HG02759 (cell line): Measurements from ENCODE around the gene FETUB.

Experiments
- ATAC-seq: cut with Tn5 transposase; IDR thresholded peaks from one replicate; pipeline ENCODE4 v1.9.1; 2021; ENCODE audit warnings: mild to moderate bottlenecking, moderate library complexity; ENCODE audit not compliant: unreplicated experiment

FETUB gene

DNA sequence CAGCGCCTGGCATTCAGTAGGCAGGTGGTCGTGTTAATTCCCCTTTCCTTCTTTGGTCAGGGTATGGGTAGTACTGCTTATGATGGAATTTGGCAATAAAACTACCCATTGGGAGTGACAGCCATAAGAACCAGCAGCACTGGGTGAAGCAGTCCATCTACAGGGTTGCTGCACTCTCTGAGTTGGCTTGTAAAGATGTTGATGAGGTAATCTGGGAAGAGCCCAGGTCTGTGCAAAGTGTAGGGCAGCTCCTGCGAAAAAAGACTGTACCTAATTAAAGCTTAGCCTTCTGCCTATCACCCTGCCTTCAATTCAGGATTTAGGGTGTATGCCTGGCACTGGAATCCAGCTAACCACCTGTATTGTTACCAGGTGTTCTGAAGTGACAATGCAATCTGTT, 4.7 kb upstream of the FETUB start:
- no peak for ATAC-seq

DNA sequence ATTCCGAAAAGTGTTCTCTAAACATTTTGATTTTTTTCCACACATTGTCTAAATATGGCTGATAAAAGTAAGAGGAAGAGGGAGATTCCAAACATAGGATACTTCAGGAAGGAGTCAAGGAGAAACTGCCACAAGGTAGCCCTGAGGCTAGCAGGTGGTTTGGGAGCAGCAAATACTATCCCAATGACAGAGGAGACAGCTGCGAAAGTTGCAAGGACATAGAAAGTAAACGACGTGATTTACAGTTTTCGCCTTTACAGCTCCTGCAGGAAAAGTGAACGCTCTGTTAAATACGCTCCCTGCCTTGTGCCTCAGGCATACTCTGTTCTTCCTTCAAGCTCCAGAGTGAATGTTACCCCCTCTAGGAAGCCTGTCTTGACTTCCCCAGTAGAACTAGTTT, 3.7 kb upstream of the FETUB start:
- no peak for ATAC-seq

DNA sequence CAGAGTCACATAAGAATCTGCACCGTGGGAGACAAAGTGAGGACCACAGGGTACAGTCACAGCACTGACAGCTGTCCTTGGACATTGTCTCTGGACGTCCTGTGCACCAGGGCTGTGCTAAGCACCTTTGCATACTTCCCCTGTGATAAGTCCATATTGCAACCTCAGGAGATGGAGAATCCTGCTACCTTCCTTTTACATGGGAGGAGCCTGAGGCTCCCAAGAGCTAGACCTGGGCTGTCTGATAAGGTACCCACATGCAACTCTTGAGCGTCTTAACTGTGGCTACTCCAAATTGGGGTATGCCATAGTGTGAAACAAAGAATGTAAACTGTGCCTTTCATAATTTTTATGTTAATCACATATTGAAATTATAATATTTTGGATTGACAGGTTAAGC, 2.5 kb upstream of the FETUB start:
- ATAC-seq: no peak

DNA sequence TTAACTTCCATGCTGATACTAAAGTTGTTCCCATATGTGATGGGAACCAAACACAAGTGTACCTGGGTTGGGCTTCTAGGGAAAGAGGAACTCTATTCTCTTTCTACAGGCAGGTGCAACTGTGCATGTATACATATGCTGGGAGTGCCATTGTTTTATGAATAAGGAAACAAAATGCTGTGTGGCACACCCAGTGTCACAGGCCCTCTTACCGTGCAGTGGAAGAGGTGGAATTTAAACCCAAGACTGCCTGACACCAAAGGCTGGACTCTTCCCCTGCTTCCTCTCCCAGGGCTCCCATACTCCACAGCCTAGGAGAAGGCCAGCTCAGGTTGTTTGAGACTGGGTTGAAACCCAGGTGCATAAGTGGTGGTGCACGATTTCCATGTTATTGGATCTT, 1.9 kb upstream of the FETUB start:
- ATAC-seq: no peak

DNA sequence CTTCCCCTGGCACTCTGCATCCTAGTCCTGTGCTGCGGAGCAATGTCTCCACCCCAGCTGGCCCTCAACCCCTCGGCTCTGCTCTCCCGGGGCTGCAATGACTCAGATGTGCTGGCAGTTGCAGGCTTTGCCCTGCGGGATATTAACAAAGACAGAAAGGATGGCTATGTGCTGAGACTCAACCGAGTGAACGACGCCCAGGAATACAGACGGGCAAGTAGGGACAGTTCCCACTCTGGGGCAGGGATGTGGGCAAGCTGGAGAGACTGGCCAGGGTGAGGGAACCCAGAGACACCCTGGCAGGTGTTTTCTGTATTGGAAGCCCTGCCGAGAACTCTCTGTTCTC, 247 bp downstream of the FETUB start:
- no peak for ATAC-seq

DNA sequence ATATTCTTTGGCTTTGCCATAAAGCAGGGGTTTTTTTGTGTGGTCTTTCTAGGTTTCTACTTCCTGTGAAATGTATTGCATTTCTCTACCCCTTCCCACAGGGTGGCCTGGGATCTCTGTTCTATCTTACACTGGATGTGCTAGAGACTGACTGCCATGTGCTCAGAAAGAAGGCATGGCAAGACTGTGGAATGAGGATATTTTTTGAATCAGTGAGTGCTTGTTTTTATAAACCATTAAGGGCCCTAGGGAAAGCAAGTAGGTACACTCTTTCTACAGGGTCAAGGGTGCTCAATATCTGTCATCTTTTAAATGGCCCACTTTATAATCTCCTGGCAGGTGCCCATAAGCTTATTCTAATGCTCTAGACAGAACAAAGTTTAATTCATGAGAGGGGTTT, 730 bp downstream of the FETUB start:
- no peak for ATAC-seq

DNA sequence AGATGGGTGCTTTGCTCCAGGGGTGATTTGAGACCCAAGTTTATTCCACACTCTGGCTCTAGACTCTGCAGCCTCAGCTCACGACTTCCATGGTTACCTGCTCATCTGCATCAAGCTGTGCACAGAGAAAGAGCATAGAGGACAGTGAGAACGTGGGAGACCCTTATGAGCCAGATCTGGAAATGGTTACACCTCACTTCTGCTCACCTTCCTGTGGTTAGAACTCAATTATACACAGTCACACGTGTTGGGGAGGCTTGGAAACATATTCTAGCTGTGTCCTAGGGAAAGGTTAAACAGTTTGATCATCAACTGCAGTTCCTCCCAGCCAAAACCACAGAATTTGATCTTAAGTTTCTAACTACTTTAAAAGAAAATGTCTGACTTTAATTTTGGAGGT, 1.8 kb downstream of the FETUB start:
- ATAC-seq: no peak

DNA sequence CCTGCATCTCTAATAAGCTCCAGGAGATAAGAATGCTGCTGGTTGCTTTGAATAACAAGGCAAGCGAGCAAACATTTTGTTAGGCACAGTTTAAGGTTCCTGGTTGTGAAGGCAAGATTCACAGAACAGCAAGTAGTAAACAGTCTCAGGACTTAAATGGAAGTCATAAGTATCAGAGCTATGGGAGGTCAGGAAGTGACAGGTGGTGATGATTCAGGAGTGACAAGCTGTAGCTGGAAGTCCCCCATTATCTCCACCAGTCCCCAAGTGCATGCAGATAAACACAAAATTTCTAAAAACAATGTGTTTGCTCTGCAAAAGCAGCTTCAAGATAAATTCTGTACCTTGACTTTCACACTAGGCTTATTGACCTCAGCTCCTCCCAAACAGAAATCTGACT, 3.3 kb downstream of the FETUB start:
- no peak for ATAC-seq

DNA sequence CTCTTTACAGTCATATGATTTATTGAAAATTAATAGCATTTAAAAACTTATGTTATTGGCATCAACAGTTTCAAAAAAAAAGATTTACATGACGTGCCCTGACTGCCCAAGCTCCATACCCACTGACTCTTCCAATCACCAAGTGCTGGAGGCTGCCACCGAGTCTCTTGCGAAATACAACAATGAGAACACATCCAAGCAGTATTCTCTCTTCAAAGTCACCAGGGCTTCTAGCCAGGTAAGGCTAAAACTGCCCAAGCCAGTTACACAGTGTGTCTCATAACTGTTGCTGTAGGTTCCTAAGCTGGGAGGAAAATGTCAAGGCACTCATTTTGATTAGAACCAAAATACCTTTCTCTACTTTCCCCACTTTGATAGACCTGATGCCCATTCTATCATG, 4.5 kb downstream of the FETUB start:
- no peak for ATAC-seq

DNA sequence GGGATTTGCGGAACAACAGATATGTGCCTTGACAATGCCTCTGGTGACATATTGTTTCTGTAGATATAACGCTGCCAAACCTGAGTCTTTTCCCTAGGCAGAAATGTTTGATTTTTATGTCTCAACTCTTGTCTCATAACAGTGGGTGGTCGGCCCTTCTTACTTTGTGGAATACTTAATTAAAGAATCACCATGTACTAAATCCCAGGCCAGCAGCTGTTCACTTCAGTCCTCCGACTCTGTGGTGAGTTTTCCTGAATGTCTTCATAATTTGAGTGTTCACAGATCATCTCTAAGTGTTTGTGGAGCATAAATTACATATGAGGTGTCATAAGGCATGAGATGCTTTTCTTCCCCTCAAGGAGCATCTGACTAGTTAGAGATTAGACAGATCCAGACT, 5.9 kb downstream of the FETUB start:
- no peak for ATAC-seq

DNA sequence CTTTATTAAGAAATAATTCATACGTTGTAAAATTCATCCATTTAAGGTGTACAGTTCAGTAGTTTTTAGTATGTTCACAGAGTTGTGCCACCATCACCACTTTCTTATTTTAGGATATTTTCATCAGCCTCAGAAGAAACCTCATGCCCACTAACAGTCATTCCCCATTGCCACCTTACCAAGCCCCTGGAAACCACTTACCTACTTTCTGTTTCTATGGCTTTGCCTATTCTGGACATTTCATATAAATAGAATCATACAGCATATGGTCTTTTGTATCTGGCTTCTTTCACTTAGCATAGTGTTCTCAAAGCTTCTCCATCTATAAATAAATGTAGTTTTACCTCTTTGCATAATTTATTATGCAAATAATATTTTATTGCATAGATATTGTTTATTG, 6.6 kb downstream of the FETUB start:
- no peak for ATAC-seq

DNA sequence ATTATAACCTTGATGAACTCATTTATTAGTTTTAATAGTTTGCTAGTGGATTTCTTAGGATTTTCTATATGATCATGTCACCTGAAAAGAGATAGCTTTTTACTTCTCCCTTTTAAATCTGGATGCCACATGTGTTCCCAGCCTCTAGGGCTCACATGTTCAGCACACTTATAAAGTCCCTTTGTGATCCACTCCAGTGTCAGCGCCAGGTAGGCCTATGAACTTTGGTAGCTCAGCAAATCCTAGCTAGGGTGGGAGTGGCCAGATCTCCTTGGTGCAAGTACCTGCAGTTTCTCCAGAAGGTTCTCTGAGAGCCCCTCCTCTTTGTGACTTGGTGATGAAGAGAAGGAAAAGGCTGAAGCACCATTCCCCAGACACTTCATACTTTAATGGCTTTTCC, 8.7 kb downstream of the FETUB start:
- no peak for ATAC-seq

DNA sequence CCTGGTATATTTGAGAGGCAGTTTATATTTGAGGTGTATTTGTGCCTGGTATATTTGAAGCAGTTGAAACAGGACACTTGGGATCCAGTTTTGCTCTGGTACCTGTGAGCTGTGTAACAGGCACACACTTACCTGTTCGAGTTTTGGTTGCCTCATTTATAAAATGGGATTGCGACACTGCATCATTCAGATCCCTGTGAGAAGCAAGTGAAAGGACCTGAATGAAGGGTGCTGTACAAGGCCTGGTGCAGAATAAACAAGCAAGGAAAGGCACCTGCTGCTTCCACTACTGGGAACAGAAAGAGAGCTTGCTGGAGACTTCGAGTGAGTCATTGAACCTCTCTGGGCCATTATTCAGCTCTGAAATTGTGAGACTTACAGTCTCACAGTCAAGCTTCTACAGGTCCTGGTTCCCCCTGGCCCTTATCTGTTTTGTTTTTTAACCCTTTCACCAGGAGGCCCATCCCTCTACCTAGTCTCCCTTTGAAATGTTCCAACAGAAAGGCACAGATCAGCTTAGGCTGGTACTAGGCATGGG, 11.5 kb downstream of the FETUB start:
- ATAC-seq: no peak

DNA sequence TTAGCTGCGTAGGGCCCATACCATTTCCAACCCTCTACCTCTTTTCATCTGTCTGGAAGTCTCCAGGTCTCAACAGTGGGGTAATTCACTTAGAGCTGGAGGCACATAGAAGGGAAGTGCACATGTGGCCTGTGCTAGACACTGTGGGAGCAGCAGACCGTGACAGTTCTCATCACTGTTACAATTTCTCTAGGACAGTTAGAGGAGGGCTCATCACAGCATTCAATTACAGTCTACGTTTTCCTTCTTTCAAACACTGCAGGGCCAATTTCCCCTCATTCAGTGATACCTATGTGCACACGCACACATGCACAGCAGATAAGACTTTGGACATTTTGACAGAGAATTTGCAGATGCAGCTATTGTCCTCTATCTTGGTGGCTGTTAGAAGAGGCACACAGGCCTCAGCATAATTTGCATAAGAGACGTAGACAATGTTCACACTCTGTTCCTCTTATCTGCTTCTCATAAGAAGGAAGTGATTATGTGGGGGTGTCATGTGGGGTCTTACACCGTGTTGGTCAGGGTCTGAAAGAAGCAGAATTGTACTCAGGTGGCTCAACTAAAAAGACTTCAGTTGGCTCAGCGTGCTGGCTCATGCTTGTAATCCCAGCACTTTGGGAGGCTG, 13.0 kb downstream of the FETUB start:
- ATAC-seq: peak; percentile 94

DNA sequence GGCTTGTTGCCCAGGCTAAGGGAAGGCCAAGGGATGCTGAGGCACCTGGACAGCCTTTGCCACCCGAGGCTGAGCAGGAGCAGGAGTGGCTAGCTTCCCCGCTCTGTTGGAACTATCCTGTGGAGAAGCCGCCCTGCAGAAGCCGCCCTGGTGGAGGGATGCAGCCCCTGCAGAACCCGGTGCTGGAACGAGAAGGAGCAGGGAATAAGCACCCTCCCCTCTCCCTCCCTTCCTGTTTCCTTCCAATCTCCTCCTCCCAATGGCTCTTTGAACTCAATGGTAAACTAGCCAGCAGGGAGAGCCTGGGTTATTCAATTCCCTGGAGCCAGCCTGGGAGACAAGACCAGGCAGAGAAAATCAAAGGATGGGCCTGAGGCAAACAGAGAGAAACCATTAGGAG, 13.8 kb downstream of the FETUB start:
- ATAC-seq: no peak

DNA sequence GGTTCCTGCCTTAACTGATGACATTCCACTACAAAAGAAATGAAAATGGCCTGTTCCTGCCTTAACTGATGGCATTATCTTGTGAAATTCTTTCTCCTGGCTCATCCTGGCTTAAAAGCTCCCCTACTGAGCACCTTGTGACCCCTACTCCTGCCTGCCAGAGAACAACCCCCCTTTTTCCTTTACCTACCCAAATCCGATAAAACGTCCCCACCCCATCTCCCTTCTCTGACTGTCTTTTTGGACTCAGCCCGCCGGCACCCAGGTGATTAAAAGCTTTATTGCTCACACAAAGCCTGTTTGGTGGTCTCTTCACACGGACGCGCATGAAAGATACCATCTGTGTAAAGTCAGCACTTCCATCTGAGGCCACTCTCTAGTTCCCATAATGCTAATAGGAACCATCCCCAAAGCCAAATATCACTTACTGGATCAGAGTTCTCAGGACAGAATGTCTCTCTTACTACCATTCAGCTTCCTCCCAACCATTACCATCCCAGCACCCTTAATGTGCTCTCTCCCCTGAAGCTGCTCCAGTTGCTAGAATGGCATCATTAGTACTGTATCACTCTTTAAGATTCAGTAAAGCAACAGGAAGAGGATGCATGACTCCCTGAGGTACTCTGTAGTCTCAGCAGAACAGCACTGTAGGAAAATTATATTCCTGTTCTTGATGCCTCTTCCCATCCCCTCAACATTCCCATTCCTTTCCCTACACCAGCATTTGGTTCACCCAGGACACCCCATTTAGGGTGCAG, 23.3 kb downstream of the FETUB start:
- no peak for ATAC-seq

DNA sequence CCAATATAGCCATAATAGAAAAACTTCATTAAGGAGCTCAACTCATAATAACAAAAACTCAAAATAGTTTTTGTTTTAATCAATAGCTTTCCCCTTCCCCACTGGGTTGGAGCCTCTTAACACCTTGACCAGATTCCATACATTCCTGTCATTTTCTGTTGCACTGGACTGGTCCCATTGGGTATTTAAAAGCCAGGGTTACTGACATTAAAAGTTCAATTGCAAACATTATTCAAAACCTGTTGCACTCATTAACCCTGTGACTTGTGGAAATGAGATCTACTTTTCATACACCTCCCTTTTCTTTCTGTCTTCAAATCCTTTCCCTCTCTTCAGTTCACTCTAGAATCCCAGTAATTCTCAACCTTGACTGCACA, 23.9 kb downstream of the FETUB start:
- ATAC-seq: no peak

DNA sequence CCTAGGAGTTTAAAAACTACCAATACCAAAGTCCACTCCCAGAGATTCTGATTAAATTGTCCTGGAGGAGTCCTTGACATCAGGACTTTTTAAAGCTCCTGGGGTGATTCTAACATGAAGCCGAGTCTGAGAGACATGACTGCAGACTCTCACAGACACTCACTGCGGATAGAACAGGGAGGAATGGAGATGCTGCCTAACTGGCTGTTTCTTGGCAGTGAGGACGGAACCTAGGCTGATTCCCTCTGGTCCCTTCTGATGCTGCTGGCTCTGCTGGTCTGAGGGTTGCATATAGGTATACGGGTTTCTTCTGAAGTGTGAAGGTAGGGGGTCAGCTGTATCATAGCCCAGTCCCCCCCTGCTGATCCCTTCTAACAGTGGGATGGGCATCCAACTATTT, 24.3 kb downstream of the FETUB start:
- no peak for ATAC-seq

DNA sequence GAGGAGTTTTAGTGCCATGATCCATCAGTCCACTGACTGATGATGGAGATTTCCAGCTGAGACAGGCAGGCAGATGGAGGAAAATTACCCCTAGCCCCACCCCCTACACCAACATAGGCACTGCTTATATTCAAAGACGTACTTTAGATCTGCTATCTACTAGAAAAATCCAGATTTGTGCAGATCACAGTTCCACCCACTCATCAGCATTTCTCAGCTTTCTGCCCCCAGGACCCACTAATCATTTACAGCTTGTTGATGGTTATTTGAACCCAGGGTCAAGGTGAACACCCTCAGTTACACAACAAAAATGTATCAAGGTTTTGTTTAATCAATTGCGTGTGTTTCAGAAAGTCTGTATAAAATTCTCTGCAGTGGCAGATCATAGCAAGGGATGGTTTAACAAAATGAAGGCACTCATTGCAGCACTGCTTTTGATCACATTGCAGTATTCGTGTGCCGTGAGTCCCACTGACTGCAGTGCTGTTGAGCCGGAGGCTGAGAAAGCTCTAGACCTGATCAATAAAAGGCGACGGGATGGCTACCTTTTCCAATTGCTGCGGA, 25.5 kb downstream of the FETUB start, which contains the start of gene HRG:
HRG (plus strand) TSS at position 390 of the 564 bp plus-strand sequence; CDS start at position 408, 18 bp downstream.
- no peak for ATAC-seq

DNA sequence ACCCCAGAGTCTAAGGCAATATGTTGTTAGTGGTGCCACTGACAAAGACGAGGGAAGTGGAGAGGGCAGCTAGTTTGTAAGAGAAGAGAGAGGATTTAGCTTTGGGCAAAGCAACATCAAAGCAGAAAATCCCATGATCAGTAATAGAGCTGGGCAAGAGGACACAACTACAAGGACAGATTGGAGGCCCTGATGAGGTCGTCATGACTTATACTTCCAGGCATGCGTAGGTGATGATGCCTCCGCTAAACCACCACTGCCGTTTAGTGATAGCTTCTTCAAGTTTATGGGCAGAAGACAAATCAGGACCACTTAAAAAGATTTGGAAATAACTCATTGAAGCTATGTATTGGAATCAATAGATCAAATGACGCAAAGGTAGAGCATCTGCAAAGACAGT, 28.2 kb downstream of the FETUB start:
- ATAC-seq: no peak

DNA sequence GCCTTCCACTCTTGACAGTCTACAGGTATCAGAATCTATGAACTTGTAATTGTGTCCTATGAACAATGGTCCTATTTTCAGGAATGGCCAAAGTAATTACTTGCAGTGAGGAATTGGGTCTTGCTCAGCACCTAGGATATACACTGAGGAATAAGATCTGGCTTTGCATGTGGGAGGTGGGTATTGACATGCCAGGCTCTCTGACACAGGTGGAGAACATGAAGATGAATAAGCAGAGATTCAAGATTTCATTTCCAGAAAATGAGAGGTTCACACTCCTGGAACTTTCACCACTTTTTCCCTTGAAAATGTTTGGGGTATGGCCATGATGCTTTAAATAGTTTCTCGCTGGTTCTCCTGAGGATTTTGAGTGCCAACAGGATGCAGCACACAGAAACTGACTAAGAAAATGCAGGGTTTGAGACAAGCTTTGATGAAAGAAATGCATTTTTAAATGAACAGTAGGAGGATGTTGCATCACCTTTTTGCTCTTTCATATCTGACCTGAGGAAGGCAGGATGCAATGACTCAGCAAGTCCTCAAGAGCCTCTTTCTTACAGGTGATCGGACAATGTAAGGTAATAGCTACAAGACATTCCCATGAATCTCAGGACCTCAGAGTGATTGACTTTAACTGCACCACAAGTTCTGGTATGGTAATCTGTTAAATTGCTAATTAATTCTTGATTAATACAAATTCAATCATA, 29.3 kb downstream of the FETUB start:
- ATAC-seq: no peak

DNA sequence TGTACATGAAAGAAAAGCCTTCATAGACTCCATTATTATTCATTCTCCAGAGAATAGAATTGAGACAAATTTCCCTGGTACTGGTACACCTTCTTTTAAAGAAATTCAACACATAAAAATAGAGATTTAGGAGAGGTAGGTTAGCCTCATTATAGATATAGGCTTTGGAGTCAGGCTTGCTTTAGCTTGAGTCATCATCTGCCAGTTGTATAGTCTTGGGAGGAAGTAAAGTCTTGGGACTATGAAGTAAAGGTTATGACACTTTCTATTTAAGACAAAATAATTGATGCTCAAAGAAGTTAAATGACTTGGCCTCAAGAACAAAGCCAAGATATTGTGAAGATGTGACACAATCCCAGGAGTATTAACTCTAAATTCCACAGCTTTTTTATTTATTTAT, 30.0 kb downstream of the FETUB start:
- no peak for ATAC-seq
